SK-N-MC (cell line): Measurements from ENCODE around the gene SH3RF1.

Experiments used
- EZH2 ChIP-seq: fragments of 200-600 bp; sonication (generic); IDR thresholded peaks from one replicate; pipeline ENCODE4 v1.6.1; 2017; ENCODE audit warnings: antibody characterized with exemption
- POLR2AphosphoS5 ChIP-seq: IDR thresholded peaks from 2 replicates; pipeline ENCODE4 v1.6.1; 2012; ENCODE audit warnings: mild to moderate bottlenecking, low read depth, low read length, borderline replicate concordance

DNA sequence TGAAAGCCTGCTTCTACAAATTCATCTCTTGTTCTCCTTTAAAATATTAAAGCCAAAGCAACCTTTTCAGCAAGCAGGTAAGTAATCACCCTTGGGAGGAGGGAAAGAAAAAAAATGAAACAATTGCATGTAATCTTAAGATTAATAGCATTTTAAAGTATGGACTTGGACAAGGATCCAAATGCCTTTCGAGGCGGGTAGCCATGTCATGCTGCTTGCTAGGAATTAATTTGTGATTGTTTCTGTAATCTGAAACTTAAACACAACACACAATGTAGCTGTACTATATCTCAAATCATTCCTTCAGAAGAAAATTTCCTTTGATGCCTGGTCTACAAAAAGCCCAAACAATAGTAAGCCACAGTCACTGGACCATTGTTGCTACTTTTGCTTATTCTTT lies 148.3 kb downstream of the SH3RF1 start:
- no peak for TF ChIP-seq POLR2AphosphoS5
- TF ChIP-seq EZH2 = no peak
